ENCODE results near the gene HLA-DQA1.

- TF ChIP-seq POLR2AphosphoS5 (IDR thresholded peaks at IDR 0.05; ENCODE audit: insufficient read depth in 1 of 2, low read depth in 1 of 2) (no peak), CTCF (IDR thresholded peaks at IDR 0.05) (no peak)
These were observed 8.0 kb downstream of the HLA-DQA1 start for GRCh38 chr6:32645047-32645703.
